Psoas muscle (tissue), 8 donors: ENCODE results near the gene BRPF1. TPM values are rescaled to one million over a fixed set of nuclear protein-coding genes. Genes with fewer than 3 reads are reported as not detected.
A peak's percentile ranks its signal among the peaks of the same experiment; 100 is the strongest.

Source experiments
- ATAC-seq, 4 donors: fragments of 200-7000 bp; cut with Tn5 transposase; one replicate each; pipeline ENCODE4 v1.9.1; 2020; ENCODE audit warnings: moderate library complexity in 3 of 4, mild to moderate bottlenecking in 2 of 4
- DNase-seq, 2 donors: peaks; one replicate each; pipeline ENCODE4 v3.0.0-alpha.2; 2020
- H3K27ac ChIP-seq: fragments of 200-600 bp; one replicate; pipeline ENCODE4 v1.8.0; 2022
- H3K27me3 ChIP-seq, 3 donors: fragments of 200-600 bp in 1 of 3; one replicate each; pipeline versions ENCODE4 v1.6.1 to v1.8.0; 2013 to 2022; ENCODE audit warnings: low read length in 2 of 3, mild to moderate bottlenecking in 2 of 3, moderate library complexity in 1 of 3; ENCODE audit not compliant: insufficient read depth in 3 of 3
- H3K36me3 ChIP-seq, 2 donors: fragments of 200-600 bp in 1 of 2; one replicate each; pipeline versions ENCODE4 v1.6.1 to v1.8.0; 2013 to 2022; ENCODE audit warnings: low read depth in 1 of 2, mild to moderate bottlenecking in 1 of 2, moderate library complexity in 1 of 2; ENCODE audit not compliant: insufficient read depth in 1 of 2
- H3K4me1 ChIP-seq: fragments of 200-600 bp; one replicate; pipeline ENCODE4 v1.8.0; 2022
- H3K4me3 ChIP-seq: fragments of 200-600 bp; one replicate; pipeline ENCODE4 v1.8.0; 2022; ENCODE audit warnings: mild to moderate bottlenecking
- H3K9me3 ChIP-seq: fragments of 200-600 bp; one replicate; pipeline ENCODE4 v1.8.0; 2022
- CTCF ChIP-seq: fragments of 200-600 bp; IDR thresholded peaks from one replicate; pipeline ENCODE4 v1.8.0; 2022; ENCODE audit warnings: antibody characterized with exemption
- whole genome bisulfite sequencing, 3 donors: extraction: QIAGEN DNeasy Blood & Tissue Kit; methylation state at CpG; one replicate each; pipeline versions ENCODE4 v1.1.6 to v1.1.7; 2013; 5-methylcytosine and 5-hydroxymethylcytosine counted together
- intact Hi-C, 2 donors: fragments of 100-400 bp; cut with DNase I; formaldehyde crosslinking; loops; one replicate each; pipeline versions ENCODE4 v1.11.0 to v1.14.2; 2022
- polyA plus RNA-seq, 3 donors: library from polyadenylated mRNA; stranded (reverse); fragments of 200-250 nt; gene quantifications; one replicate each; pipeline ENCODE4 v1.2.3, GENCODE V29; 2013
- total RNA-seq, 4 donors: library from RNA; stranded (reverse); fragmentation: NEBNext Ultra II Directional in 2 of 4; extraction: Animal tissue kit (Norgen Biotek cat#: 25700) in 2 of 4; gene quantifications; one replicate each; pipeline versions ENCODE4 v1.2.1 to v1.2.4, GENCODE V29; 2021 to 2023
- donor health status: healthy with polysubstance abuse.
- donor health status: DM: no; HTN: no; CAD: no; lungs with moderate emphysema.
- donor health status: Bipolar disorder and iron deficiency.
- donor health status: healthy.
- donor health status: DM: yes; HTN: yes; CAD: no.
- donor health status: DM: no; HTN: no; CAD: no.
- donor health status: DM: no; HTN: no; CAD: no.
- donor health status: DM: yes; HTN: yes; CAD: no.

BRPF1 gene
- total and polyA plus RNA-seq, 7 donors, result 6.8 to 16.1 (median 9.9) TPM

- peaks cover 0 to 11% of the 10 kb centered on the region in 2 donors for H3K36me3 ChIP-seq
- H3K27ac ChIP-seq, result no peak overlapping the region
- WGBS, 3 donors, result 59 to 66% (median 63%) methylated on average over 7 of the region's 7 CpGs
- H3K4me1 ChIP-seq, result no peaks in the 10 kb centered on the region
- peaks cover 0 to 5% (median 0%) of the 10 kb centered on the region in 3 donors for H3K27me3 ChIP-seq
- no peak for TF ChIP-seq CTCF
- ATAC-seq (no peak), DNase-seq (no peak)
- H3K4me3 ChIP-seq, result no peak overlapping the region
- intact Hi-C loops, result no loop called here
- H3K9me3 ChIP-seq, result no peaks in the 10 kb centered on the region
Observed at GRCh38 chr3:9767418-9767817, 35.9 kb downstream of the BRPF1 start.

GRCh38 chr3:9768141-9768775, 36.7 kb downstream of the BRPF1 start:
- DNase-seq (no peak), ATAC-seq (no peak)
- Histone ChIP-seq H3K27ac (no peak overlapping the region), H3K9me3 (no peaks in the 10 kb centered on the region), H3K36me3 (peaks cover 0 to 11% of the 10 kb centered on the region in 2 donors), H3K27me3 (peaks cover 0 to 5% (median 0%) of the 10 kb centered on the region in 3 donors), H3K4me1 (no peaks in the 10 kb centered on the region), H3K4me3 (peak overlapping the region; percentile 71)
- no peak for TF ChIP-seq CTCF
- WGBS, 3 donors, result 48 to 66% (median 54%) methylated on average over 6 of the region's 6 CpGs
- intact Hi-C loops, result no loop called here

- peaks cover 0 to 5% (median 0%) of the 10 kb centered on the region in 3 donors for H3K27me3 ChIP-seq
- no peaks in the 10 kb centered on the region for H3K9me3 ChIP-seq
- no peak overlapping the region for H3K27ac ChIP-seq
- H3K4me3 ChIP-seq, result peak overlapping the region; percentile 71
- 56 to 75% (median 67%) methylated on average over 5 of the region's 5 CpGs for WGBS, 3 donors
- no peak for TF ChIP-seq CTCF
- intact Hi-C loops, result no loop called here
- no peaks in the 10 kb centered on the region for H3K4me1 ChIP-seq
- peaks cover 0 to 9% of the 10 kb centered on the region in 2 donors for H3K36me3 ChIP-seq
- DNase-seq, result no peak
- ATAC-seq, result peak in 1 of 4 donors; percentile 11
Observed at GRCh38 chr3:9769012-9769411, 37.5 kb downstream of the BRPF1 start.

GRCh38 chr3:9769426-9770275, 38.1 kb downstream of the BRPF1 start, which contains the start of gene CAMK1:
Gene CAMK1, minus strand, starts transcription at chr3:9769947. Its CDS starts 2,198 bp downstream, at chr3:9767749.
- DNase-seq (peak; percentile 84 to 85), ATAC-seq (peak; percentile 79 to 90 (median 84))
- H3K4me3 ChIP-seq, result peak within 1 kb of the TSS; percentile 71
- TF ChIP-seq CTCF, result no peak
- H3K9me3 ChIP-seq, result no peaks in the 10 kb centered on the region
- H3K27ac ChIP-seq, result peak within 1 kb of the TSS; percentile 64
- H3K4me1 ChIP-seq, result no peaks in the 10 kb centered on the region
- 2 to 3% (median 2%) methylated on average over 43 to 49 of the region's 49 CpGs for WGBS, 3 donors
- intact Hi-C loops, result no loop called here
- peaks cover 0 to 5% (median 0%) of the 10 kb centered on the region in 3 donors for H3K27me3 ChIP-seq
- peaks cover 0 to 8% of the 10 kb centered on the region in 2 donors for H3K36me3 ChIP-seq
